Neural cell (in vitro differentiated cells): Measurements from ENCODE around the gene ZBTB21. TPM values are rescaled to one million over a fixed set of nuclear protein-coding genes. Genes with fewer than 3 reads are reported as not detected.

Source experiments
- H2AFZ ChIP-seq: fragments of 200-600, 300-800 bp; sonication (generic), shearing (Covaris generic); 2 replicates; pipeline ENCODE4 v1.6.0; 2014; ENCODE audit warnings: low read depth, mild to moderate bottlenecking, antibody characterized with exemption, low read length, moderate library complexity
- H3F3A ChIP-seq: fragments of 200-600 bp; shearing (Covaris generic); 2 replicates; pipeline ENCODE4 v1.6.1; 2016; ENCODE audit warnings: mild to moderate bottlenecking, moderate library complexity, mixed read lengths, antibody characterized with exemption, low read length; ENCODE audit not compliant: insufficient read depth, poor library complexity, severe bottlenecking
- H3K27ac ChIP-seq: fragments of 200-600, 300-800 bp; sonication (generic), shearing (Covaris generic); 2 replicates; pipeline ENCODE4 v1.5.1; 2014; ENCODE audit warnings: mild to moderate bottlenecking, low read length, moderate library complexity
- H3K27me3 ChIP-seq: fragments of 300-800, 200-600 bp; sonication (generic), shearing (Covaris generic); 2 replicates; pipeline ENCODE4 v1.6.0; 2014; ENCODE audit warnings: mild to moderate bottlenecking, low read depth, low read length, moderate library complexity; ENCODE audit not compliant: insufficient read depth
- H3K36me3 ChIP-seq: fragments of 300-800, 200-600 bp; sonication (generic), shearing (Covaris generic); 2 replicates; pipeline ENCODE4 v1.5.1; 2014; ENCODE audit warnings: mild to moderate bottlenecking, antibody characterized with exemption, low read length, moderate library complexity; ENCODE audit not compliant: insufficient read depth
- H3K4me2 ChIP-seq: fragments of 300-800, 200-600 bp; sonication (generic), shearing (Covaris generic); 2 replicates; pipeline ENCODE4 v1.6.0; 2014; ENCODE audit warnings: mild to moderate bottlenecking, low read length
- H3K4me3 ChIP-seq: fragments of 300-800, 200-600 bp; sonication (generic), shearing (Covaris generic); 2 replicates; pipeline ENCODE4 v1.5.1; 2014; ENCODE audit warnings: mild to moderate bottlenecking, low read length, moderate library complexity
- H3K79me2 ChIP-seq: fragments of 200-600 bp; shearing (Covaris generic); replicated peaks from 2 replicates; pipeline ENCODE4 v1.6.0; 2014; ENCODE audit warnings: mild to moderate bottlenecking, low read length, moderate library complexity; ENCODE audit not compliant: insufficient read depth
- H3K9ac ChIP-seq: fragments of 300-800, 200-600 bp; sonication (generic), shearing (Covaris generic); 2 replicates; pipeline ENCODE4 v1.6.1; 2016; ENCODE audit warnings: mild to moderate bottlenecking, low read length, mixed read lengths
- H3K9me2 ChIP-seq: fragments of 200-600 bp; shearing (Covaris generic); 2 replicates; pipeline ENCODE4 v1.6.1; 2016; ENCODE audit warnings: mild to moderate bottlenecking, low read length, mixed read lengths; ENCODE audit not compliant: insufficient read depth
- H3K9me3 ChIP-seq: fragments of 200-600, 300-800 bp; sonication (generic), shearing (Covaris generic); 2 replicates; pipeline ENCODE4 v1.6.1; 2016; ENCODE audit warnings: mild to moderate bottlenecking, mixed run types, low read length, moderate library complexity, mixed read lengths
- H4K20me1 ChIP-seq: fragments of 200-600 bp; shearing (Covaris generic); 2 replicates; pipeline ENCODE4 v1.6.1; 2016; ENCODE audit warnings: mild to moderate bottlenecking, mixed run types; ENCODE audit not compliant: insufficient read depth
- EP300 ChIP-seq: fragments of 450-650 bp; conservative IDR thresholded peaks from 2 replicates; pipeline ENCODE4 v1.6.1; 2014; ENCODE audit warnings: antibody characterized with exemption, mild to moderate bottlenecking, moderate library complexity; ENCODE audit not compliant: poor library complexity, severe bottlenecking
- EZH2 ChIP-seq: fragments of 200-600, 300-800 bp; shearing (Covaris generic), sonication (generic); IDR thresholded peaks from 2 replicates; pipeline ENCODE4 v1.6.1; 2014; ENCODE audit warnings: antibody characterized with exemption, low read length, borderline replicate concordance, mild to moderate bottlenecking; ENCODE audit not compliant: insufficient read depth, poor library complexity, severe bottlenecking
- MXI1 ChIP-seq: fragments of 450-650 bp; conservative IDR thresholded peaks from 2 replicates; pipeline ENCODE4 v1.6.1; 2014; ENCODE audit warnings: antibody characterized with exemption, mild to moderate bottlenecking; ENCODE audit not compliant: poor library complexity, severe bottlenecking
- POLR2AphosphoS5 ChIP-seq: IDR thresholded peaks from 2 replicates; pipeline ENCODE4 v1.6.1; 2012
- RAD21 ChIP-seq: fragments of 450-650 bp; conservative IDR thresholded peaks from 2 replicates; pipeline ENCODE4 v1.6.1; 2014; ENCODE audit warnings: antibody characterized with exemption, mild to moderate bottlenecking, moderate library complexity
- REST ChIP-seq: IDR thresholded peaks from 2 replicates; pipeline ENCODE4 v1.6.1; 2012; ENCODE audit warnings: borderline replicate concordance
- SMC3 ChIP-seq: fragments of 450-650 bp; conservative IDR thresholded peaks from 2 replicates; pipeline ENCODE4 v1.6.1; 2014; ENCODE audit warnings: antibody characterized with exemption, mild to moderate bottlenecking, moderate library complexity; ENCODE audit not compliant: poor library complexity
- TAF1 ChIP-seq: IDR thresholded peaks from 2 replicates; pipeline ENCODE4 v1.6.1; 2012; ENCODE audit warnings: low read depth
- polyA plus RNA-seq: library from polyadenylated mRNA; depleted of rRNA; stranded (reverse); fragments of >200 nt; gene quantifications from 2 replicates; pipeline ENCODE4 v1.2.3, GENCODE V29; 2014
- TF ChIP-seq, protein P1 (sequence below): fragments of 450-650 bp; IDR thresholded peaks from 2 replicates; pipeline ENCODE4 v1.5.1; 2014; ENCODE audit warnings: antibody characterized with exemption, mild to moderate bottlenecking, moderate library complexity; ENCODE audit not compliant: poor library complexity, severe bottlenecking

The ZBTB21 gene
- polyA plus RNA-seq, 1 donor from 2014 or later, result 8.0 TPM

GRCh38 chr21:41991659-41992058 lies 18.5 kb downstream of the ZBTB21 start:
- Histone ChIP-seq H3K79me2 (no peaks in the 10 kb centered on the region), H3K9ac (no peak overlapping the region), H3K4me2 (no peak overlapping the region), H3F3A (no peaks in the 10 kb centered on the region), H2AFZ (no peak overlapping the region), H3K27ac (no peak overlapping the region), H4K20me1 (no peaks in the 10 kb centered on the region), H3K9me2 (no peaks in the 10 kb centered on the region), H3K36me3 (peaks cover 3% of the 10 kb centered on the region), H3K27me3 (no peaks in the 10 kb centered on the region), H3K9me3 (peaks cover 5% of the 10 kb centered on the region), H3K4me3 (no peak overlapping the region)
- TF ChIP-seq POLR2AphosphoS5 (no peak), SMC3 (no peak), MXI1 (no peak), EZH2 (no peak), TAF1 (no peak), REST (no peak), RAD21 (no peak)
- TF ChIP-seq, protein P1, sequence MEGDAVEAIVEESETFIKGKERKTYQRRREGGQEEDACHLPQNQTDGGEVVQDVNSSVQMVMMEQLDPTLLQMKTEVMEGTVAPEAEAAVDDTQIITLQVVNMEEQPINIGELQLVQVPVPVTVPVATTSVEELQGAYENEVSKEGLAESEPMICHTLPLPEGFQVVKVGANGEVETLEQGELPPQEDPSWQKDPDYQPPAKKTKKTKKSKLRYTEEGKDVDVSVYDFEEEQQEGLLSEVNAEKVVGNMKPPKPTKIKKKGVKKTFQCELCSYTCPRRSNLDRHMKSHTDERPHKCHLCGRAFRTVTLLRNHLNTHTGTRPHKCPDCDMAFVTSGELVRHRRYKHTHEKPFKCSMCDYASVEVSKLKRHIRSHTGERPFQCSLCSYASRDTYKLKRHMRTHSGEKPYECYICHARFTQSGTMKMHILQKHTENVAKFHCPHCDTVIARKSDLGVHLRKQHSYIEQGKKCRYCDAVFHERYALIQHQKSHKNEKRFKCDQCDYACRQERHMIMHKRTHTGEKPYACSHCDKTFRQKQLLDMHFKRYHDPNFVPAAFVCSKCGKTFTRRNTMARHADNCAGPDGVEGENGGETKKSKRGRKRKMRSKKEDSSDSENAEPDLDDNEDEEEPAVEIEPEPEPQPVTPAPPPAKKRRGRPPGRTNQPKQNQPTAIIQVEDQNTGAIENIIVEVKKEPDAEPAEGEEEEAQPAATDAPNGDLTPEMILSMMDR, result no peak

DNA sequence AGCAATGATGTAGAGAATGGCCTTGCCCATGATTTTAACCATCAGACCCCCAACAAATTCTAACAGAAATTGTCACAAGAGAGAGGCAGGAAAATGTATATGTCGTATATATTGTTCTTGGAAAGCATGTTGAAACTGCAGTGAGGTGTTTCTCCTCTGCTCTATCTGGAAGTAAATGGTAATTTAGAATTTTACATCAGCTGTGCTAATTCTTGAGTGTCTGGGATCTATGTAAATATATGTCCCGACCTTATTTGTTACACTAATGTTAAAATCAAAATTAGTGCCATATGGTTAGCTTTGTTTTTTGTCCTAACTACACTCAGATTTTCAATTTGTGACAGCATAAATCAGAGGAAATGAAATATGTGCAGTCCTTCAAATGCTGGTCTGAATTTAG lies 20.5 kb downstream of the ZBTB21 start:
- H3K4me2 ChIP-seq, result no peak overlapping the region
- no peaks in the 10 kb centered on the region for H3K9me3 ChIP-seq
- H2AFZ ChIP-seq, result no peak overlapping the region
- H3F3A ChIP-seq, result no peaks in the 10 kb centered on the region
- no peak overlapping the region for H3K9ac ChIP-seq
- H4K20me1 ChIP-seq, result no peaks in the 10 kb centered on the region
- no peaks in the 10 kb centered on the region for H3K9me2 ChIP-seq
- H3K27ac ChIP-seq, result no peak overlapping the region
- peaks cover 3% of the 10 kb centered on the region for H3K36me3 ChIP-seq
- H3K79me2 ChIP-seq, result no peaks in the 10 kb centered on the region
- H3K4me3 ChIP-seq, result no peak overlapping the region
- TF ChIP-seq, protein P1, result no peak
- TF ChIP-seq SMC3 (no peak), EZH2 (no peak), EP300 (no peak), MXI1 (no peak)
- no peaks in the 10 kb centered on the region for H3K27me3 ChIP-seq
